ENCODE results near the gene CXorf58. TPM values are rescaled to one million over a fixed set of nuclear protein-coding genes. Genes with fewer than 3 reads are reported as not detected.

Gene CXorf58
- total RNA-seq, 4 donors from 2014 or later: 0.26 TPM; not detected in 3

GRCh38 chrX:23871905-23872546 lies 35.8 kb upstream of the CXorf58 start:
- TF ChIP-seq CTCF (IDR thresholded peaks at IDR 0.05): no peak
- no peak for TF ChIP-seq POLR2A (IDR thresholded peaks at IDR 0.05)
- H3K4me3 ChIP-seq (ENCODE audit: low read depth, poor library complexity, severe bottlenecking): no peak overlapping the region
- intact Hi-C loops (cut with DNase I; ENCODE audit: low total_unique reads): no loop called here
- DNase-seq (ENCODE audit: low spot score in 2 of 2): no peak
- 71 to 86% methylated on average over 4 of the region's 4 CpGs for WGBS, 2 donors

GRCh38 chrX:23879380-23880090 lies 28.3 kb upstream of the CXorf58 start:
- no peak for DNase-seq (ENCODE audit: low spot score in 2 of 2)
- TF ChIP-seq POLR2A (IDR thresholded peaks at IDR 0.05) (no peak), CTCF (IDR thresholded peaks at IDR 0.05) (no peak)
- intact Hi-C loops (cut with DNase I; ENCODE audit: low total_unique reads): no loop called here
- WGBS, 2 donors: 39 to 48% methylated on average over 2 of the region's 2 CpGs
- no peak overlapping the region for H3K4me3 ChIP-seq (ENCODE audit: low read depth, poor library complexity, severe bottlenecking)

- intact Hi-C loops (cut with DNase I; ENCODE audit: low total_unique reads): no loop called here
- no peak overlapping the region for H3K4me3 ChIP-seq (ENCODE audit: low read depth, poor library complexity, severe bottlenecking)
- DNase-seq (ENCODE audit: low spot score in 2 of 2): peak in 1 of 2 donors; percentile 63
- TF ChIP-seq CTCF (IDR thresholded peaks at IDR 0.05) (no peak), POLR2A (IDR thresholded peaks at IDR 0.05) (no peak)
- WGBS, 2 donors: 38 to 46% methylated on average over 9 of the region's 9 CpGs
These were observed 24.0 kb upstream of the CXorf58 start for GRCh38 chrX:23883737-23884354.

GRCh38 chrX:23884427-23885024 lies 23.3 kb upstream of the CXorf58 start:
- no peak overlapping the region for H3K4me3 ChIP-seq (ENCODE audit: low read depth, poor library complexity, severe bottlenecking)
- DNase-seq (ENCODE audit: low spot score in 2 of 2): no peak
- WGBS, 2 donors: 67% methylated on average over 4 of the region's 4 CpGs
- intact Hi-C loops (cut with DNase I; ENCODE audit: low total_unique reads): no loop called here
- TF ChIP-seq POLR2A (IDR thresholded peaks at IDR 0.05): no peak
- no peak for TF ChIP-seq CTCF (IDR thresholded peaks at IDR 0.05)

- DNase-seq (ENCODE audit: low spot score in 2 of 2): peak in 1 of 2 donors; percentile 61
- H3K4me3 ChIP-seq (ENCODE audit: low read depth, poor library complexity, severe bottlenecking): no peak overlapping the region
- TF ChIP-seq POLR2A (IDR thresholded peaks at IDR 0.05) (no peak), CTCF (IDR thresholded peaks at IDR 0.05) (no peak)
- WGBS, 2 donors: 47 to 50% methylated on average over 3 of the region's 3 CpGs
- intact Hi-C loops (cut with DNase I; ENCODE audit: low total_unique reads): no loop called here
These were observed 22.0 kb upstream of the CXorf58 start for GRCh38 chrX:23885803-23886202.
